NCI-H1417 treated with DMSO at 0.1 percent for 48 hours (cell line): Measurements from ENCODE around the gene CDR2L.
A peak's percentile ranks its signal among the peaks of the same experiment; 100 is the strongest.

Source experiments
- DNase-seq: peaks from one replicate; lab custom pipeline; 2025; lab: John Stamatoyannopoulos, UW

CDR2L gene

DNA sequence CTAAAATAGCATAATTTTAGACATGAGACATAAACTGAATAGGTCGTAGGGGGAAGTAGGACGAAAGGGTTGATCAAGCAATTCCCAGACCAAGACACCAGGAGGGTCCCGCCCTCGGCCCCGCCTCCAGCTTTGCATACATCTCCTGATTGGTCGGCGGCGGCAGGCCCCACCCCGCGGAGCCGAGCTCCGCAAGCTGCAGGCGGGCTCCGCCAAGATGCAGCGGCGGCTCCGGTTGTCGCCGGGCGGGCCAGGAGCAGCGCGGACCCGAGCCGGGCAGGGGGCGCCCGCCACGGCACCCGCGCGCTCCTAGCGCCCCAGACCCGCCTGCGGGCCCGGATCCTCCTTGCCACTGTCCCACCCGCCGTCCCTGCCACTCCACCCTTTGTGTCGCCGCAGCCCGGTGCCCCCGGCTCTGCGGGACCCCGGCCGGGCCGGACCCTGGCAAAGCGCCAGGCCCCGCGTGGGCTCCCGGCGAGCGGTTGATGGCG, at the start of gene CDR2L:
Gene CDR2L, plus strand, starts transcription at position 215 of the 491 bp plus-strand sequence. CDS start 412 bp downstream, outside the sequence.
- peak; percentile 64 for DNase-seq

DNA sequence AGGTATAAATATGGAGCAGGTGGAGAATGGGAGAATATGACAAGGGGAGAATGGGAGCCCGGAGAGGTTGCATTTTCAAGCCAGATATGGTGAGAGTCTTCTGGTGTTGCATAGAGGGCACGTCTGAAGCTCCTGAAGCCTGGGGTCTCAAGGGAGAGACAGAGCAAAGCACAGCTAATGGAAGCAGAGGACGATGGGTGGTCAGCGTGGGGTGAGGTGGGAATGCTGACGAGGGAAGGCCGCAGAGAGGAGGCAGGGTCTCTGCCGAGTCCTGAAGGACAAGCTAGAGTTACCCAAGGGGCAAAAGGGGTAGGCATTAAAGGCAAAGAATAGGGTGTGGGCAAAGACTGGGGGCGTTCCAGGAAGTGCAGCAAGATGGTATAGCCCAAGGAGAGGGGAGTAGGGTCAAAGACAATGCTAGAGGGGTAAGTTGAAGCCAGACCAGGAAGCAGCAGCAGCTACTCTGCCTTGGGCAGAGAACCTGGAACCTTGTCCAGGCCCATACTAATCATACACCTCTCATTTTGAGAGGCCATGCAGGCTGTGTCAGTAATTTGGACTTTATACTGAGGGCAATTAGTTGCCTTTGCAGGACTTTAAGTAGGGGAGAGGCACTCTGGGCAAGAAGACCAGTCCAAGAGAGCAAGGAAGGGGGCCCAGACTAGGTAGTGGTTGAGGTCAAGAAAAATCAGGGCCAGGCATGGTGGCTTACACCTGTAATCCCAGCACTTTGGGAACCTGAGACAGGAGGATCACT, 49.1 kb upstream of the CDR2L start:
- DNase-seq: no peak

DNA sequence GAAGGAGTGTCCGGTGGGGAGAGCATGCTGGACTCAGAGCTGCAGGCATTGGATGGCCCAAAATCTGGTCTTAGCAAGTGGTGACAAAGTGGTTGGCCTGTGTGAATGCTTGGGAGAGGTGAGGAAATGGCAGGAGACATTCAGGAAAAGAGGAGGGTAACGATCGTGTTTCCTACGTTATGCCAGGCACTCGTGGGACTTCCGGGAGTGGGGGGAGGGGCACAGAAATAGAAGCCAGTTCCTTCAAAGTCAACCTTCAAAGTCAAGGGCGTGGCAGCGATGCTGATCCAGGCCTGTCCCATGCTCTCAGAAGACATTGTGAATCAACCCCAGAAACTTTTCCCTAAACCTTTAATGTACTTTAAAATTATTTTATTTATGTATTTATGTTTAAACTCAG, 47.9 kb upstream of the CDR2L start:
- DNase-seq: no peak

DNA sequence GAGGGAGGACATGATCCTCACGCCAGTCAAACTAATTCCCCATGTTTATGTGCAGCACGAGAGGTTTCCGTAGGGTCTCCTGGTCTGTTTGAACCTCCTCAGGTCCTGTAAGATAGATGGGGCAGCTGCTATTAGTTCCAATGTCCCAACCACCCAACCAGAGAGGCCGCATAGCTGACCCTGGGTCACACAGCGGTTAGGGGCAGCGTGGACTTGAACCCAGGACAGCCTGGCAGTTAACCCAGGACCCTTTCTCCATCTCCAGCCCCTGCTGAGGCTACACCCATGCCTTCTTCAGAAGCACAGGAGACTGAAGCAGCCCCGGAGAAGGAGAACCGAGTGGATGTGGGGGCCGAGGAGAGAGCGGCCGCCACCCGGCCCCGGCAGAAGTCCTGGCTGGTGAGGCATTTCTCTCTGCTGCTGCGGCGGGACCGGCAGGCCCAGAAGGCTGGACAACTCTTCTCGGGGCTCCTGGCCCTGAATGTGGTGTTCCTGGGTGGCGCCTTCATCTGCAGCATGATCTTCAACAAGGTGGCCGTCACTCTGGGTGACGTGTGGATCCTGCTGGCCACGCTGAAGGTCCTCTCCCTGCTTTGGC, 46.2 kb upstream of the CDR2L start:
- no peak for DNase-seq

DNA sequence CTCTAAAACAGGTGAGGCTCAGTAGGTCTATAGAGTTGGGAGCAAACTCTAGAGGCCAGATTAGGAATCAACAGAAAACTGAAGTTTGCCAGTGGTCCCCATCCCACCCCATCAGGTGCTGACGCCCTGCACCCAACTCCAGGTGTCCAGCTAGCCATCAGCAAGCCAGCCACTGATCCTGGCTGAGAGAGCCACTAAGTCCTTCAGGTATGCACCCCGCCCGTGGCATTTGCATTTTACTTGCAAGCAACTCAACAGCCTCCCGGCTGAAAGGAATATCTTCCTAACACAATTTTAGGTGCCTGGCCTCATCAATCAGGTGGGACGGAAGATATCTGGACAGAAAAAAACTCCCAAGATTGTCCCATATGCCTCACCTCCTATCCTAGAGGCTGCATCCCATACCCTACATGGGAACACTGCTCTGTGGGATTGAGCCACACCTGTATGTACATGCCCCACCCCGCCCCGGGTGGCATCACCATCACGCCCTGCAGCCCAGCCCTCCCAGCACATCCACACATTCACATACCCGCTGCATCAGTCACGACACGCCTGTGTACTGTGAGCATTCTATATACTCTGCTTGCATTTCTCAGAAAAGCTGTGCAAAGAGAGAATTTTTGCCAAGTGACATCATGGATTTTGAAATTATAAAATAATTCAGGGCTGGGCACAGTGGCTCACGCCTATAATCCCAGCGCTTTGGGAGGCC, 43.5 kb upstream of the CDR2L start:
- no peak for DNase-seq

DNA sequence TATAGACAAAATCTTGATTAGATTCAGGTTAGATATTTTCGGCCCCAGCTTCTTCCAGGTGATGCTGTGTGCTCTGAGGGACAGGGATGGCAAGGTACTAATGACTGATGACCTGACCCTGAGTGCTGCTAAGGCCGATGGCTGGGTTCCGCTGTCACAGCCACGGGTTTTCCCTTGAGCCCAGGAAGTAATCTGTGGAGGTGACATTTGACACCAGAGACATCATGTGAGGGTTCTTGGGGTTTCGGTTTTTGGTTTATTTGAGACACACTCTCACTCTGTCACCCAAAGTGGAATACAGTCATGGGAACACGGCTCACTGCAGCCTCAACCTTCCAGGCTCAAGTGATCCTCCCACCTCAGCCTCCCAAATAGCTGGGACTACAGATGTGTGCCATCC, 41.9 kb upstream of the CDR2L start:
- DNase-seq: no peak

DNA sequence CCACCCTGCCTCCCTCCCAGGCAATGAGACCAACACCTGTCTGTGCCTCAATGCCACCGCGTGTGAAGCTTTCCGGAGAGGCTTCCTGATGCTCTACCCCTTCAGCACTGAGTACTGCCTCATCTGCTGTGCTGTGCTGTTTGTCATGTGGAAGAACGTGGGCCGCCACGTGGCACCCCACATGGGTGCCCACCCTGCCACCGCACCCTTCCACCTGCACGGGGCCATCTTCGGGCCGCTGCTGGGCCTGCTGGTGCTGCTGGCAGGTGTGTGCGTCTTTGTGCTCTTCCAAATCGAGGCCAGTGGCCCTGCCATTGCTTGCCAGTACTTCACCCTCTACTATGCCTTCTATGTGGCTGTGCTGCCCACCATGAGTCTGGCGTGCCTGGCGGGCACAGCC, 40.8 kb upstream of the CDR2L start:
- DNase-seq: no peak

DNA sequence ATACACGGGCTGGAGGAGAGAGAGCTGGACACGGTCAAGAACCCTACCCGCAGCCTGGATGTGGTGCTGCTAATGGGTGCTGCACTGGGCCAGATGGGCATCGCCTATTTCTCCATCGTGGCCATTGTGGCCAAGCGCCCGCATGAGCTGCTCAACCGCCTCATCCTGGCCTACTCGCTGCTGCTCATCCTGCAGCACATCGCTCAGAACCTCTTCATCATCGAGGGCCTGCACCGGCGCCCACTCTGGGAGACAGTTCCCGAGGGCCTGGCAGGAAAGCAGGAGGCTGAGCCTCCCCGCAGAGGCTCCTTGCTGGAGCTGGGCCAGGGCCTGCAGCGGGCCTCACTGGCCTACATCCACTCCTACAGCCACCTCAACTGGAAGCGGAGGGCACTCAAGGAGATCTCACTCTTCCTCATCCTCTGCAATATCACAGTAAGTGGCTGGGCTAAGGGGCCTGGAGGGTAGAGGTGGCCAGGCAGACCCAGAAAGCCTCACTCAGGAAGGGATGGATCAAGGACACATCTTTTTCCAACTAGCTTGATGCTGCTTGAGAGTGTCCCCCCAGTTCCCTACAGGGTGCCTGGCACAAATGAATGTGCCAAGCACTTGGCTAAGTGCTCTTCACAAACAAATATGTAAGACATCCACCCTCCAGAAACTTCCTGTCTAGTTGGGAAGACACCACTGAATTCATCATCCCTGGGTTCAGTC, 40.2 kb upstream of the CDR2L start:
- DNase-seq: no peak

DNA sequence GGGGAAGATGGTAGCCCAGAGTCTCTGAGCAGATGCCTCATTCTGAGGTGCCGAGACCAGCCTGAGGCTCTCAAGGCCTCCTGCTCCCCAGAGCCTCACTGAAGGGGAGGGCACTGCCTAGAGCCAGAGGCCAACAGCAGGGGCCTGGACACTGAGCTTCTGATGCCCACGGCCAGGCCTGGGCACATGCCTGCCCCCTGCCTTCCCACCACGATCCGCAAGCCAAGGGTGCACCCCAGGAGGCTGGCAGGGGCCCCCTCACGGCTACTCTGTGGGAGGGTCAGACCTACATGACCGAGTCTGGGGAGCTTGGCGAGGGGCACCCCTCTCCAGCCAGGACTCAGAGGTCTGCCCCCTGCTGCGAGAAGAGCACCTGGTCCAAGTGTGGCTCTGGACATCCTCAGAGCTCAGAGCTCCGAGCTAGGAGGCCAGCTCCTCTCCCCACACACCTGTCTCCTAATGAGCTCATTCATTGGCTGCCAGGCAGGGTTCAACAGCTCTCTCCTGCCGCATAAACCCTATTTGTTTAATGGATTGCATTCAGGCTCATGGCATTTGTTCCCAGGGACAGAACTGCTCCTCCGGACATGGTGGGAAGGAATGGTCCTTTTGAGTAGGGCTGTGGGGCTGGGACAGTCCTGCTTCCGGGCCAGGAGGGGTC, 37.8 kb upstream of the CDR2L start:
- DNase-seq: no peak

DNA sequence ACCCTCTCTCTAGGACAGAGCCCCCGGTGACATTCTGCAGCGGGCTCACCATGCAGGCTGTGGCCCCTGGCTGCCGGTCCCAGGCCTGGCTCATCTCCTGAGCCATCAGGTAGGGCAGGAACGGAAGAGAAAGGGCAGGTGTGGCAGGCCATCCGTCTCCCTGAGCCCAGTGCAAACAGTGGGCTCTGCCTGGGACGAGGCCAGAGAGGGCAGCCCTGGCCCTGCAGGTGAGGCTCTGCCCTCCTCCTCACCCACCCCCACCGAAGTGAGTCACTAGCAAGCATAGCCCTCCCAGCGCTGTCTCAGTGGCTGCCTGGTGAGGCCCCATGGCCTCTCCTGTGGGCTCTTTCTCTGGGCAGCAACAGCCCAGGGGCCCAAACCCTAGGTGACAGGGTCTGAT, 37.2 kb upstream of the CDR2L start:
- no peak for DNase-seq

DNA sequence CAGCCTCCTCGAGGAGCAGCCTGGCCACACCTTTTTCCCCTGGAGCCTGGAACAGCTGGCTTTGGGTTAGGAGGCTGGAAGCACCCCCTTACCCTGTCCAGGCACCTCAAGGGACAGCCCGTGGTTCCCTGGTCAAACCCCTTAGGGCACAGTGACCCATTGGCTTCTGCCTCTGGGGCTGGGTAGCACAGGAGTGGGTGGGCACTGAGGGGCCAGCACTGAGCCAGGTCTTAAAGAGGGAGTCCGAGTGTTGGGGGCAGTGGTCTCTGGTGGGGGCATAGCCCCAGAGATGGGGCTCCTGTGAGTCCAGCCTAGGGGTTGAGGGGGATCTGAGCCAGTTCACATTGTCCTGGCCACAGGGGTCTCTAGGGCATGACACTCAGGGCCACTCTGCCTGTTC, 36.4 kb upstream of the CDR2L start:
- DNase-seq: no peak

DNA sequence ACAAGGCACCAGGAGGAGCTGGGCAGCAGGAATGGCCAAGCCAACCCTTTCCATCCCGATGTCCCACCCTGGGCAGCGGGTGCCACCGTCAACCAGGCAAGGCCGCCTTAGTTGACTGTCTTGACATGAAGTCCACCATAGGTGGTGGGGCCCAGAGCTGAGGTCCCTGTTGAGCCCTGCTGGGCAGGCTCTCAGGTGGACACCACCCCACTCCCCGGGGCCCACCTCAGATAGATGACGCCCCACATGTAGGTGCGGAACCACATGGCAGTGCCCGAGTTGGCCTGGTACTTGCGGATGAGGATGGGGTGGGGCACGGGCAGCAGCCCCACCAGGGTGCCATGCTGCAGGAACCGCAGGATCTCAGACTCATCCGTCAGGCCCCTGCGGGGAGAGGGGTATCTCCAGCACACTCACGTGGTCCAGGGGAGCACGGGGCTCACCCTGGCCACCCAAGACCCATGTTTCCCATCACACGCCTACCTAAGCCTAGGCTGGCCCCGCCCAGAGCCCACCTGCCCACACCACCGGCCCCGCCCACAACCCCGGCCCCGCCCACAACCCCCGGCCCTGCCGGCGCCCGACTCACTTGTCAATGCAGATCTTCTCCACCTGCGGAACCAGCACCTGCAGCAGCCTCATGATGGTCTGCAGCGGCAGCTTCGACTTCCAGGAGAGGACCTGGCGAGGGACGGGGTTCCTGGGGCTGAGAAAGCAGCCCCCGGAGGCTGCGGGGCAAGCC, 35.6 kb upstream of the CDR2L start:
- DNase-seq: no peak

DNA sequence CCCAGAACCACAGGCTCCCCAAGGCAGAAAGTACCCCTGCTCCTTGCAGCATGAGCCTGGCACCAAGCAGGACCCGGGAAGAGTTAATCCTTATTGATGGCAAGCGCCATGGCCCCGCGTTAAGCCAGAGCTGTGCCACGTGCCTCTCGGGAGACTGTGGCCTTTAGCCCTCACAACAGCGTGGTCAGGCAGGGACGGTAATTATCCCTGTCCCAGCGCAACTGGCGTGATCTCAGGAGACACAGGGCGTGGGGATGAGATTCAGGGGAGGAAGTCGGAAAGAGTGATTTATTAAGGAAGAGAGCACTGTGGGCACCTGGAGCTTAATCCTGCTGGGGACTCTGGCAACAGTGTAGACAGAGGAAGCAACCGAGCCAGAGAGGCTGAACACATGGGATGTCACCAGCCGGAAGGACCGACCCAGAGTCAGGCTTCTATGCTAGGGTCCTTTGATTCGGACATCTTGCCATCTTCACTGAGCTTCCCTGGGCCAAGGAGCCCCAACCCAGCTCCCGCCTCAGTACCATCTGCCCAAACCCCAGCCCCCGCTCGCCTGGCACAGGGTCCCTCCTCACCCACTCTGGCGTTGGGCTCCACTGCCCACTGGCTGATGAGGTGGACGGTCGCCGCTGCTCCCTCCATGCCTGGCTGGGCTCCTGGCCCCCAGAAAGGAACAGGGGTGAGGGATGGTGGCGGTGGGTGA, 34.9 kb upstream of the CDR2L start:
- no peak for DNase-seq

DNA sequence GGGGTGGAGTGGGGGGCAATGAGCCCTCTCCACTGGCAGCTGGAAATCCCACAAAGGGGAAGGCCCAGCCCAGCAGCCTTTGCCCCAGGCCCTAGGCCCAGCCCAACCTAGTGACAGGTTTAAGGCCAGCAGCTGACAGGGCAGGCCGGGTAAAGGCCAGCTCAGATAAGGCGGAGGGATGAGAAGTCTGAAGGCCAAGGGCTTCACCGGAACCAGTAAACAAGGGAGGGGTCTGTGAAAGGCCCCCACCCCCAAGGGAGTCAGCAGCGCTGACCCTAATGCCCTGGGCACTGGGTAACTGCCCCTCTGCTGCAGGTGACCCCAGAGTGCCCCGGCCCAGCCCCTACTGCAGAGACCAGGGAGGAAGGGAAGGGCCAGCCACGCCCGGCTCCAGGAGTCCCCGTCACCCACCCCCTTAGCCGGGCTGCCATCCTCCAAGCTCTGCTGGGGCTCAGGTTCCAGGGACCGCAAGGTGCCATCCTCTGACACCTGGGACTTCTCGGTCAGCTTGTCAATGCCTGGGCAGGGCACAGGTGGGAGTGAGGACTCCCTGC, 34.2 kb upstream of the CDR2L start:
- no peak for DNase-seq

DNA sequence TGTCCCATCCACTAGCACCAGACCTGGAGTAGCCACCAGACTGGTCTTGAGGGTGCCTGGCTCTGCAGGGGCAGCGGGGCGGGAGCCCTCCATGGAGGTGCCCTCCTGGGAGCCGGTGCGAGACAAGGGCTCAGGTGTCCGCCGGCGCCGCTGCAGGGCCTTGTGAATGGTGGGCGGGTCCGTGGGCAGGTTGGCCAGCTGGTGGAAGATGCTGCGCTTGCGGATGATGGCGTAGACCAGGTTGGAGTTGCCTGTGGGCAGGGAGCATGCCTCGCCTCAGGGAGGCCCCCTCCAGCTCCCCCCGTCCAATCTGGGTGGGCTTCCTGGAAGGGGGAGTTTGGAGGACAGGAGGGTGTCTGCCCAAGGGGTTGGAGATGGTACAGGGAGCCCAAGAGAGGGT, 33.3 kb upstream of the CDR2L start:
- no peak for DNase-seq

DNA sequence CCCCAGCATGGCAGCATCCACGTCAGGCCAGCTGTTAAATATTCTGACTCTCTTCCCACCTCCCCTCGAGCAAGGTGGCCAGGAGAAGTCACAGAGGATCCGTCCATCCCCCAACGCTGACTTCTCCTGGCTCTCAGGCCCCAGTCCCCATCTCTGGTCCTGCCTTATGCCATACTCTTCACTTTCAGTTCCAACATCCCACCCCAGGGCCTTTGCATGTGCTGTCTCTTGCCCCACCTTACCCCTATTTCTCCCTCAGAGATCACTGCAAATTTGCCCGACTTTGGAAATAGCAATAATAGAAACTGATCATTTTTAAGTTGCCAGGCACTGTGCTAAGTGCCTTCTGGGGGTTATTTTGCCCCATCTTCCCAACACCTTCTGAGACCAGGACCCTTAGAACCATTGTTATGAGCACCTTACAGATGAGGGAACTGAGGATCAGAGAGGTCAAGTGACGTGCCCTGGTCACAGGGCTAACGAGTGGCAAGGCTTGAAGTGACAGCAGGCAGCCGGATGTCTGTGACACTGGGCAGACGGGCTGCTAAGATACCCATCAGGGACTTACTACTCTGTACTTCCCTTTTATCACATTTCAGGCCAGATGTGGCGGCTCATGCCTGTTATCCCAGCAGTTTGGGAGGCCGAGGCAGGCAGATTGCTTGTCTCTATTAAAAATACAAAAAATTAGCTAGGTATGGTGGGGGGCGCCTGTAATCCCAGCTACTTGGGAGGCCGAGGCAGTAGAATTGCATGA, 32.6 kb upstream of the CDR2L start:
- DNase-seq: no peak

DNA sequence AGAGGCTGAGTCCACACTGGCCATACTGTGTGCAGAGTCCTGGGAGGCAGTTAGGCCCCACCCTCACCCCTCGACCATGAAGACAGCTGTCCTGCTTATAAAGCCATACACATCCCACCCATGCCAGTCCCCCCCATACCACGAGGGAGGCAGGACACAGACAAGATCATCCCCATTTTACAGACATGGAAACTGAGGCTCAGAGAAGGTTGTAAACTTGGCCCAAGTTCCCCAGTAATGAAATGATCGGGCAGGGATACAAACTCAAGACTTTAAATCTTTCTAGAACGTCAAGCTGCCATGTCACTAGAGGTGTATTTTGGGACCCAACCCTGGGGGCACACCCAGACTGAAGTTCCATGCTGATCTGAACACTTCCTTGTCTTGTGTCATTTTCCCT, 31.3 kb upstream of the CDR2L start:
- DNase-seq: no peak

DNA sequence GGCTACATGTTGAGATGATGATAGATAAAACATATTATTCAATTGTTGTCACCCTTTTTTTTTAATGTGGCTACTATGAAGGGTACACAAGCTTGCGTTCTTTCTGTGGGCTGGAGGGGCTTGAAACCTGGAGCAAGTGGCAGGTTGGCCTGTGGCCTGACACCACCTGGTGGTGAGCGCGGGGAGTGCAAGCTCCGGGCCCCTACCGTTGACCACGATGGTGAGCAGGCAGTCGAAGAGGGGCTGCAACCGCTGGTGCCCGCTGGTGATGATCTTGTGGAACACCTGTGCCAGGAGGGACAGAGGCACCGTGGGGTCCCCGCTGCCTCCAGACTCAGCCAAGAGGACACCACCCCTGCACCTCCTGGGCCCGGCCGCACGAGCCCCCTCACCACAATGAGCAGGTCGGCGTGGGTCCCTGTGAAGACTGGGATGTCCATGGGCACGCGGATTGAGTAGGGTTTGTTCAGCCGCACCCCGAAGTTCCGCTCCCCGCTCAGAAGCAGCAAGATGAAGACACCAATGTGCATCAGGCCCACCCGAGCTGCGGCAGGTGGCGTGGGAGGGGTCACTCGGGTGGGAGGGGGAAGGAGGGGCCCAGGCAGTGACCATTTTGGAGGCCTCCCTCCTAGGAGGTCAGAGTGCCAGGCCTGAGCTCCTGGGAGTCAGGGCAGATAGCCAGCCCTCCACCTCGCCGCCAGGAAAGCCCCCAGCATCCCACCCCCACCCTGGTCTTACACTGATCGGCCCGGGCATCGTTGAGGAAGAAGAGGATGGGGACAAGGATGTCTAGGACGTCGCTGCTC, 29.3 kb upstream of the CDR2L start:
- peak; percentile 19 for DNase-seq
